Mesangial cell (primary cell): ENCODE measurements around the gene DNASE2B. TPM values are rescaled to one million over a fixed set of nuclear protein-coding genes. Genes with fewer than 3 reads are reported as not detected.

Experiments
- total RNA-seq: library from RNA; depleted of rRNA; stranded (reverse); fragments of >200 nt; gene quantifications from 2 replicates; pipeline ENCODE4 v1.2.3, GENCODE V29; 2015

Gene DNASE2B, protein sequence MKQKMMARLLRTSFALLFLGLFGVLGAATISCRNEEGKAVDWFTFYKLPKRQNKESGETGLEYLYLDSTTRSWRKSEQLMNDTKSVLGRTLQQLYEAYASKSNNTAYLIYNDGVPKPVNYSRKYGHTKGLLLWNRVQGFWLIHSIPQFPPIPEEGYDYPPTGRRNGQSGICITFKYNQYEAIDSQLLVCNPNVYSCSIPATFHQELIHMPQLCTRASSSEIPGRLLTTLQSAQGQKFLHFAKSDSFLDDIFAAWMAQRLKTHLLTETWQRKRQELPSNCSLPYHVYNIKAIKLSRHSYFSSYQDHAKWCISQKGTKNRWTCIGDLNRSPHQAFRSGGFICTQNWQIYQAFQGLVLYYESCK
- total RNA-seq = 0.16 TPM in 1 of 2 replicates, not detected in the other

DNA sequence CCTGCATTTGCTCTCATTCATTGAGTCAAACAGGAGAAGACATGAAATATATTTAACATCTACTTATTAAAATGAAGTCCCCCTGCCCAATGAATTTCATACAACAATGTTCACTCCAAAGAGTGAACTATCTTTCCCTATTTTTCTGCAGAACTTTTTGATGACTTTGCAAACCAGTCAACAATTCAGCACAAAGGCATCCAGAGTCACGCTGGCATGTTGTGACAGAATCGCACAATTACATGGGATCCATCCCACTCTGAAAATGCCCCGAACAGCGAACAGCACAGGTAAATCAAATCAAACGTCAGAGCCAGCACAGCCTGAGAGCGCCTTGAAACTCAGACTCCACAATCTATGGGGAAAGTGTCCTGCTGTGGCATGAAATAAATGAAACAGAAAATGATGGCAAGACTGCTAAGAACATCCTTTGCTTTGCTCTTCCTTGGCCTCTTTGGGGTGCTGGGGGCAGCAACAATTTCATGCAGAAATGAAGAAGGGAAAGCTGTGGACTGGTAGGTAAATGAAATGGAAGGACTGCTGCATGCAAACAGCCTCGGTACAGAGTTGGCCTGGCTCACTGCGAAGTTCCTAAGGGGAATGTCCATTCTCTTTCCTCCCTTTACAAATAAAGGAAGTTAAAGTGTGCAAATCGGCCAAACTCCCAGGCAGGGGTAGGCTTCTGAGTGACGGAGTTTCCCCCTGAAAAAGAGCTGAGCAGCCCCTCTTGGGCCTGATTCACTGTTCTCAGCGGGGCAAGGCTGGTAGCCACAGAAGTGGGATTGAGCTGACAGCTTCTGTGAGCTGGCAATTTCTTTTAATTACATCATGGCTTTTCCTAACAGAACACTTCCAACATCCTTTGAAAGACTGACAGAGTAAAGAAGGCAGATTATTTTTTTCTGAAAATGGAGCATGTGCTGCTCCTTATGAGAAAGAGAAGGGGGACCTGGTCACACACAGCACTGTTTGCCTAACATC is at the start of gene DNASE2B:
DNASE2B (plus strand) TSS at position 310 of the 981 bp plus-strand sequence; CDS start at position 391, 81 bp downstream.

Other genes with a start within 250 kb of the DNASE2B start
- 0.49 and 1.4 TPM in 2 replicates for gene SAMD13, start 96.8 kb upstream of the DNASE2B start, total RNA-seq
- gene RPF1, start 80.8 kb downstream of the DNASE2B start, total RNA-seq = 17.9 and 37.5 TPM in 2 replicates
- gene SPATA1, start 107.9 kb downstream of the DNASE2B start, total RNA-seq = 1.6 and 2.1 TPM in 2 replicates
- gene GNG5, start 108.1 kb downstream of the DNASE2B start, total RNA-seq = 141 and 144 TPM in 2 replicates
- gene CTBS, start 176.0 kb downstream of the DNASE2B start, total RNA-seq = 5.5 and 7.2 TPM in 2 replicates